Liver (tissue), 9 donors: ENCODE results near the gene MYL12B. TPM values are rescaled to one million over a fixed set of nuclear protein-coding genes. Genes with fewer than 3 reads are reported as not detected.

Experiments used
- DNase-seq: peaks from one replicate; pipeline ENCODE4 v3.0.0-alpha.2; 2017; ENCODE audit warnings: low spot score
- H3K27ac ChIP-seq, 2 donors: one replicate each; pipeline ENCODE4 v1.7.0; 2013; ENCODE audit warnings: inconsistent platforms in 2 of 2, low read length in 2 of 2, control low read depth in 1 of 2, low read depth in 1 of 2, mild to moderate bottlenecking in 1 of 2
- H3K27me3 ChIP-seq, 4 donors: one replicate each; pipeline versions ENCODE4 v1.6.1 to v1.7.0; 2013; ENCODE audit warnings: low read length in 3 of 4, inconsistent platforms in 1 of 4, mild to moderate bottlenecking in 1 of 4, moderate library complexity in 1 of 4; ENCODE audit not compliant: control insufficient read depth in 4 of 4, insufficient read depth in 4 of 4
- H3K36me3 ChIP-seq, 4 donors: one replicate each; pipeline versions ENCODE4 v1.6.1 to v1.7.0; 2013; ENCODE audit warnings: low read length in 3 of 4, mild to moderate bottlenecking in 3 of 4, low read depth in 1 of 4, moderate library complexity in 1 of 4; ENCODE audit not compliant: control insufficient read depth in 4 of 4, insufficient read depth in 3 of 4
- H3K4me1 ChIP-seq, 4 donors: one replicate each; pipeline versions ENCODE4 v1.6.1 to v1.7.0; 2013; ENCODE audit warnings: low read length in 3 of 4, mild to moderate bottlenecking in 3 of 4, moderate library complexity in 1 of 4; ENCODE audit not compliant: control insufficient read depth in 4 of 4, insufficient read depth in 4 of 4
- H3K4me3 ChIP-seq, 3 donors: one replicate each; pipeline versions ENCODE4 v1.6.1 to v1.7.0; 2013; ENCODE audit warnings: low read length in 3 of 3, control low read depth in 1 of 3, low read depth in 1 of 3, mild to moderate bottlenecking in 1 of 3
- H3K9ac ChIP-seq, 2 donors: one replicate each; pipeline ENCODE4 v1.7.0; 2013; ENCODE audit warnings: low read length in 2 of 2, mild to moderate bottlenecking in 2 of 2, moderate library complexity in 2 of 2, control low read depth in 1 of 2, low read depth in 1 of 2
- H3K9me3 ChIP-seq, 4 donors: one replicate each; pipeline versions ENCODE4 v1.6.1 to v1.7.0; 2013; ENCODE audit warnings: low read length in 3 of 4; ENCODE audit not compliant: control insufficient read depth in 4 of 4
- ATF3 ChIP-seq: IDR thresholded peaks from 2 replicates; pipeline ENCODE4 v1.6.1; 2016; ENCODE audit warnings: antibody characterized with exemption
- CTCF ChIP-seq: fragments of 150-350 bp; IDR thresholded peaks from 2 replicates; pipeline ENCODE4 v1.5.1; 2017; ENCODE audit warnings: improper control_type of control experiment, low read depth, low read length; ENCODE audit not compliant: missing input control
- EGR1 ChIP-seq, 2 donors: IDR thresholded peaks; 2 replicates each; pipeline ENCODE4 v1.6.1; 2016 to 2018; ENCODE audit warnings: antibody characterized with exemption in 2 of 2, low read depth in 2 of 2
- FOXA1 ChIP-seq: IDR thresholded peaks from 2 replicates; pipeline ENCODE4 v1.6.1; 2016; ENCODE audit warnings: antibody characterized with exemption
- GABPA ChIP-seq, 2 donors: IDR thresholded peaks in 1 of 2; conservative IDR thresholded peaks in 1 of 2; 2 replicates each; pipeline ENCODE4 v1.6.1; 2016; ENCODE audit warnings: antibody characterized with exemption in 2 of 2, mild to moderate bottlenecking in 1 of 2, moderate library complexity in 1 of 2
- HNF4A ChIP-seq, 2 donors: conservative IDR thresholded peaks; 2 replicates each; pipeline ENCODE4 v1.6.1; 2016; ENCODE audit warnings: antibody characterized with exemption in 2 of 2, mild to moderate bottlenecking in 2 of 2
- HNF4G ChIP-seq: IDR thresholded peaks from 2 replicates; pipeline ENCODE4 v1.6.1; 2016; ENCODE audit warnings: antibody characterized with exemption
- JUND ChIP-seq, 2 donors: IDR thresholded peaks; 2 replicates each; pipeline ENCODE4 v1.6.1; 2016; ENCODE audit warnings: antibody characterized with exemption in 2 of 2
- MAX ChIP-seq: IDR thresholded peaks from 2 replicates; pipeline ENCODE4 v1.6.1; 2016; ENCODE audit warnings: antibody characterized with exemption
- REST ChIP-seq: IDR thresholded peaks from 2 replicates; pipeline ENCODE4 v1.6.1; 2016; ENCODE audit warnings: antibody characterized with exemption, mild to moderate bottlenecking
- RXRA ChIP-seq, 2 donors: IDR thresholded peaks; 2 replicates each; pipeline ENCODE4 v1.6.1; 2017 to 2018; ENCODE audit warnings: antibody characterized with exemption in 2 of 2, mild to moderate bottlenecking in 1 of 2
- TAF1 ChIP-seq: conservative IDR thresholded peaks from 2 replicates; pipeline ENCODE4 v1.6.1; 2016; ENCODE audit warnings: antibody characterized with exemption, mild to moderate bottlenecking
- YY1 ChIP-seq: IDR thresholded peaks from 2 replicates; pipeline ENCODE4 v1.6.1; 2016; ENCODE audit warnings: antibody characterized with exemption, mild to moderate bottlenecking
- ZBTB33 ChIP-seq: IDR thresholded peaks from 2 replicates; pipeline ENCODE4 v1.6.1; 2016; ENCODE audit warnings: antibody characterized with exemption
- WGBS: extraction: QIAGEN DNeasy Blood & Tissue Kit; methylation state at CpG from one replicate; pipeline ENCODE4 v1.1.7; 2013; 5-methylcytosine and 5-hydroxymethylcytosine counted together
- polyA plus RNA-seq, 2 donors: library from polyadenylated mRNA; stranded (reverse) in 1 of 2; unstranded in 1 of 2; fragments of 200-250 nt in 1 of 2; fragments of >200 nt in 1 of 2; fragmentation: Nextera tagmentation in 1 of 2; extraction: Ambion mirVana in 1 of 2; gene quantifications; one replicate each; pipeline versions ENCODE4 v1.2.1 to v1.2.3, GENCODE V29; 2013 to 2015
- total RNA-seq, 2 donors: library from RNA; depleted of rRNA; stranded (reverse); fragments of >200 nt; gene quantifications; one replicate each; pipeline ENCODE4 v1.2.3, GENCODE V29; 2014
- donor health status: healthy.
- donor health status: healthy.
- donor health status: healthy.
- donor health status: healthy.
- donor health status: healthy.

The MYL12B gene
- total and polyA plus RNA-seq, 4 donors, result 106 to 303 (median 155) TPM

- no peak overlapping the region for H3K9ac ChIP-seq
- no peak overlapping the region for H3K27ac ChIP-seq
- H3K4me1 ChIP-seq, result no peaks in the 10 kb centered on the region
- 82% methylated on average over 4 of the region's 4 CpGs for WGBS
- H3K27me3 ChIP-seq, result no peaks in the 10 kb centered on the region
- H3K4me3 ChIP-seq, result no peak overlapping the region
- peaks cover 0 to 3% (median 1%) of the 10 kb centered on the region in 4 donors for H3K36me3 ChIP-seq
- TF ChIP-seq HNF4G, result no peak
- TF ChIP-seq EGR1 (IDR thresholded peaks at IDR 0.05; ENCODE audit: low read depth in 2 of 2), result no peak
- no peak for TF ChIP-seq HNF4A (conservative IDR thresholded peaks at IDR 0.05)
- no peak for TF ChIP-seq MAX
- TF ChIP-seq ATF3, result no peak
- TF ChIP-seq YY1, result no peak
- no peak for TF ChIP-seq RXRA (IDR thresholded peaks at IDR 0.05)
- DNase-seq, result no peak
- no peaks in the 10 kb centered on the region for H3K9me3 ChIP-seq
Observed at GRCh38 chr18:3212657-3213056, 49.3 kb upstream of the MYL12B start.

GRCh38 chr18:3213300-3214059, 48.5 kb upstream of the MYL12B start:
- 67% methylated on average over 6 of the region's 6 CpGs for WGBS
- no peak overlapping the region for H3K27ac ChIP-seq
- DNase-seq, result no peak

More at GRCh38 chr18:3213300-3214059, 48.5 kb upstream of the MYL12B start:
- Histone ChIP-seq H3K4me3 (no peak overlapping the region), H3K27me3 (no peaks in the 10 kb centered on the region), H3K9me3 (no peaks in the 10 kb centered on the region), H3K9ac (no peak overlapping the region), H3K36me3 (peaks cover 0 to 3% (median 1%) of the 10 kb centered on the region in 4 donors), H3K4me1 (peaks cover 0 to 4% (median 0%) of the 10 kb centered on the region in 4 donors)
- no peak for TF ChIP-seq TAF1
- TF ChIP-seq ATF3, result no peak
- TF ChIP-seq REST, result no peak
- no peak for TF ChIP-seq ZBTB33
- no peak for TF ChIP-seq FOXA1
- TF ChIP-seq CTCF, result no peak
- no peak for TF ChIP-seq JUND (IDR thresholded peaks at IDR 0.05)
- no peak for TF ChIP-seq MAX
- no peak for TF ChIP-seq GABPA (IDR thresholded peaks at IDR 0.05 in 1 of 2, conservative IDR thresholded peaks at IDR 0.05 in 1 of 2)
- TF ChIP-seq YY1, result no peak
